ENCODE data around the gene CGB5. TPM values are rescaled to one million over a fixed set of nuclear protein-coding genes. Genes with fewer than 3 reads are reported as not detected.
"Not testable (repeated sequence)": the region's sequence is repeated elsewhere in the genome, so short reads cannot be mapped to it uniquely, and the experiment has no call there.

The CGB5 gene
- not detected in 2 replicates for total RNA-seq (2011; cell fraction: chromatin; rRNA removed; ENCODE audit: low replicate concordance)
- total RNA-seq (2011; cell fraction: nucleolus; rRNA removed): not detected in 2 replicates
- not detected in 2 replicates for total RNA-seq (2011; cell fraction: nucleoplasm; rRNA removed)
- total RNA-seq (2014; rRNA removed) (not detected in 2 replicates), total RNA-seq (2014; rRNA removed; fragmentation: Illumina TruSeq; extraction: Trizol) (not detected in 2 replicates), total RNA-seq (2015; rRNA removed; fragmentation: Illumina TruSeq; extraction: Trizol) (not detected in 2 replicates), total RNA-seq (2021) (not detected in 2 replicates), polyA plus RNA-seq (2011; rRNA removed) (not detected in 2 replicates), polyA plus RNA-seq (2014; fragmentation: Illumina TruSeq; extraction: Trizol) (not detected in 2 replicates), polyA plus RNA-seq (2014; fragmentation: Nextera tagmentation; extraction: Ambion mirVana) (not detected), polyA plus RNA-seq (2014; rRNA removed) (not detected in 2 replicates), polyA minus RNA-seq (2011; rRNA and poly(A)+ RNA removed) (not detected in 2 replicates), Bru-seq, nascent RNA (not detected), BruChase-seq, experiment 1, labeled RNA remaining after a 2-hour chase (not detected), BruChase-seq, experiment 2, labeled RNA remaining after a 6-hour chase (not detected)
- not detected in 2 replicates for polyA plus RNA-seq (2011; cell fraction: cytosol; rRNA removed)
- polyA plus RNA-seq (2011; cell fraction: nucleus; rRNA removed): not detected in 2 replicates
- not detected in 2 replicates for polyA plus RNA-seq (2012)
- not detected in 2 replicates for polyA minus RNA-seq (2011; cell fraction: cytosol; rRNA and poly(A)+ RNA removed)
- not detected in 2 replicates for polyA minus RNA-seq (2011; cell fraction: nucleus; rRNA and poly(A)+ RNA removed)
- long read RNA-seq, experiment 1: 0 reads
- long read RNA-seq, experiment 2: 0 reads
- long read RNA-seq, experiment 3: 0 reads

DNA sequence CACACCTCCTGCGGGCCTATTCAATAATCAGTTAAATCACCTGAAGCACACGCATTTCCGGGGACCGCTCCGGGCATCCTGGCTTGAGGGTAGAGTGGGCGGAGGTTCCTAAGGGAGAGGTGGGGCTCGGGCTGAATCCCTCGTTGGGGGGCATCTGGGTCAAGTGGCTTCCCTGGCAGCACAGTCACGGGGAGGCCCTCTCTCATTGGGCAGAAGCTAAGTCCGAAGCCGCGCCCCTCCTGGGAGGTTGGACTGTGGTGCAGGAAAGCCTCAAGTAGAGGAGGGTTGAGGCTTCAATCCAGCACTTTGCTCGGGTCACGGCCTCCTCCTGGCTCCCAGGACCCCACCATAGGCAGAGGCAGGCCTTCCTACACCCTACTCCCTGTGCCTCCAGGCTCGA is at the start of gene CGB5:
Gene CGB5 (plus strand): TSS at position 301 of the 400 bp plus-strand sequence. CDS start 362 bp downstream, outside the sequence.
- 3% methylated on average over 8 of the region's 15 CpGs for WGBS (ENCODE audit: insufficient coverage, low coverage, missing lambda C conversion rate)
- intact Hi-C loops (cut with micrococcal nuclease); H3K27ac ChIP-seq (ENCODE audit: extremely low read depth, low read depth, low read length); POLR2A ChIA-PET; H3K9ac ChIP-seq (ENCODE audit: insufficient read depth in 1 of 2, low read depth in 2 of 2, low read length in 2 of 2); in situ Hi-C loops (cut with MboI); H3K4me2 ChIP-seq (ENCODE audit: insufficient read depth, low read length); FAIRE-seq; H2AFZ ChIP-seq (ENCODE audit: low read depth, low read length); H3K4me3 ChIP-seq; ATAC-seq; H4K20me1 ChIP-seq (replicated peaks; ENCODE audit: control insufficient read depth, insufficient read depth, low read length); H3K4me1 ChIP-seq (replicated peaks in 1 of 2; ENCODE audit: control insufficient read depth in 2 of 2, insufficient read depth in 2 of 2, low read length in 2 of 2); H3K9me3 ChIP-seq (replicated peaks; ENCODE audit: control insufficient read depth, insufficient read depth, low read depth, low read length); H3K27me3 ChIP-seq (ENCODE audit: control insufficient read depth in 2 of 2, insufficient read depth in 2 of 2, low read length in 2 of 2); H3K9me1 ChIP-seq (ENCODE audit: control insufficient read depth, insufficient read depth, low read length); CTCF ChIA-PET (ENCODE audit: low intra/inter-chr PET ratio); H3K79me2 ChIP-seq (ENCODE audit: control insufficient read depth, insufficient read depth, low read length); H3K36me3 ChIP-seq (ENCODE audit: control insufficient read depth, insufficient read depth, low read length); BruUV-seq (replicated peaks); DNase-seq (ENCODE audit: extremely low read depth in 1 of 4, low spot score in 3 of 4): not testable (repeated sequence)

DNA sequence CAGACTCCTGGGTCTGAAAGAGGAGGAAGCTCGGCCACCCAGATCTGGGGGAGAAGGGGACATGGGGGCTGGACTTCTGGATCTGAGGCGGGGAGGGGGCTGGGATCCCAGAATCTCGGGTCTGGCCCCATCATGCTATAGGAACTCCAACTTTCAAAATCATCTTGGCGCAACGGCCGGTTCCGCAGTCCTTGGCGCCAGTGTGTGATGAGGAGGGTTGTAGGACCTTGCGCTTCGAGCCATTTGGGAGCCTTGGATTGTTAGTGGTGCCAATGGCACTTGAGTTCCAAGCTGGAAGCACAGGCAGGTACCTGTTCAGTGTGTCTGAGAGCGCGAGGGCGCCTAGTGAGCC is 49.6 kb upstream of the CGB5 start:
- Histone ChIP-seq H3K9ac (ENCODE audit: insufficient read depth in 1 of 2, low read depth in 2 of 2, low read length in 2 of 2) (peak overlapping the region; percentile 94 to 95), H4K20me1 (replicated peaks; ENCODE audit: control insufficient read depth, insufficient read depth, low read length) (0 out of 2 replicates have a peak, but pooled peaks cover 2% of the 10 kb centered on the region), H3K79me2 (ENCODE audit: control insufficient read depth, insufficient read depth, low read length) (peaks cover 80% of the 10 kb centered on the region), H3K27ac (ENCODE audit: extremely low read depth, low read depth, low read length) (peak overlapping the region; percentile 91), H3K4me2 (ENCODE audit: insufficient read depth, low read length) (peak overlapping the region; percentile 99), H3K9me3 (replicated peaks; ENCODE audit: control insufficient read depth, insufficient read depth, low read depth, low read length) (no peaks in the 10 kb centered on the region), H3K36me3 (ENCODE audit: control insufficient read depth, insufficient read depth, low read length) (peaks cover 42% of the 10 kb centered on the region; the same call in 2 of the 3 replicates), H2AFZ (ENCODE audit: low read depth, low read length) (peak overlapping the region; percentile 61; the same call in 1 of the 2 replicates), H3K4me3 (peak overlapping the region; percentile 87), H3K4me1 (replicated peaks in 1 of 2; ENCODE audit: control insufficient read depth in 2 of 2, insufficient read depth in 2 of 2, low read length in 2 of 2) (peaks cover 5 to 30% of the 10 kb centered on the region in 2 experiments; a peak in 4 of 5 replicates), H3K27me3 (ENCODE audit: control insufficient read depth in 2 of 2, insufficient read depth in 2 of 2, low read length in 2 of 2) (no peaks in the 10 kb centered on the region), H3K9me1 (ENCODE audit: control insufficient read depth, insufficient read depth, low read length) (no peaks in the 10 kb centered on the region)
- intact Hi-C loops (cut with micrococcal nuclease): loop anchor here (10.0 kb wide), 2 partner anchors 161 to 231 kb away; partner anchors contain the start of genes HRC and TRPM4
- ChIA-PET CTCF (ENCODE audit: low intra/inter-chr PET ratio) (no interaction called here), POLR2A (interaction anchor here (0.7 to 3.0 kb wide), 13 partner anchors 9 to 364 kb away, joined by 3 to 42 read pairs (median 4); partner anchors contain the start of gene FTL)
- FAIRE-seq: no peak
- no peak for ATAC-seq
- BruUV-seq (replicated peaks): TSS peak; percentile 79
- DNase-seq (ENCODE audit: extremely low read depth in 1 of 4, low spot score in 3 of 4): no peak
- in situ Hi-C loops (cut with MboI): no loop called here
- 0% methylated on average over 13 of the region's 13 CpGs for WGBS (ENCODE audit: insufficient coverage, low coverage, missing lambda C conversion rate)
- TF ChIP-seq SIN3A (IDR thresholded peaks at IDR 0.05; ENCODE audit: borderline replicate concordance in 2 of 2, control insufficient read depth in 1 of 2, low read depth in 2 of 2, low read length in 2 of 2) (peak in 1 of 2 experiments; percentile 22; a peak in 1 of 4 replicates), ZFX (CRISPR knock-in tag; IDR thresholded peaks at IDR 0.05) (no peak), TARDBP (IDR thresholded peaks at IDR 0.05) (no peak), TOE1 (IDR thresholded peaks at IDR 0.05; ENCODE audit: borderline replicate concordance) (0 out of 2 replicates have a peak, but pooled peaks have one; percentile 1), TOE1 (CRISPR knock-in tag; IDR thresholded peaks at IDR 0.05; ENCODE audit: borderline replicate concordance, low read depth) (no peak), MTA3 (IDR thresholded peaks at IDR 0.05; ENCODE audit: borderline replicate concordance) (no peak), CBX1 (IDR thresholded peaks at IDR 0.05; ENCODE audit: low read depth) (no peak), NR4A1 (CRISPR knock-in tag; IDR thresholded peaks at IDR 0.05) (0 out of 2 replicates have a peak, but pooled peaks have one; percentile 39), NR4A1 (tag; IDR thresholded peaks at IDR 0.05) (no peak), SMAD1 (IDR thresholded peaks at IDR 0.05; ENCODE audit: low read depth, low read length, partially characterized antibody) (no peak), STAG1 (CRISPR knock-in tag; IDR thresholded peaks at IDR 0.05; ENCODE audit: borderline replicate concordance) (no peak), ZBTB1 (CRISPR knock-in tag; IDR thresholded peaks at IDR 0.05; ENCODE audit: borderline replicate concordance, low read depth) (0 out of 2 replicates have a peak, but pooled peaks have one; percentile 9), BHLHE40 (IDR thresholded peaks at IDR 0.05; ENCODE audit: low read length) (no peak), ARID2 (IDR thresholded peaks at IDR 0.05) (no peak)

Measured in K562 (cell line).